Activated CD8-positive, alpha-beta memory T cell treated with anti-CD3 and anti-CD28 coated beads, Interleukin-2, amount 50 U/mL, for 4 hours (primary cell): ENCODE data around the gene MEF2D.

ENCODE experiments used
- DNase-seq: peaks from one replicate; pipeline ENCODE4 v3.0.0-alpha.2; 2020

Gene MEF2D

GRCh38 chr1:156500543-156500792, at the start of gene MEF2D:
Gene MEF2D, minus strand, starts transcription at chr1:156500775. Its CDS starts 17,483 bp downstream, at chr1:156483292.
- DNase-seq: no peak

GRCh38 chr1:156550346-156550745, 49.8 kb upstream of the MEF2D start:
- no peak for DNase-seq

- no peak for DNase-seq
Observed at GRCh38 chr1:156549831-156550230, 49.3 kb upstream of the MEF2D start.

GRCh38 chr1:156549390-156549789, 48.8 kb upstream of the MEF2D start:
- no peak for DNase-seq

GRCh38 chr1:156547982-156548381, 47.4 kb upstream of the MEF2D start:
- no peak for DNase-seq

- DNase-seq: no peak
Observed at GRCh38 chr1:156547434-156547833, 46.9 kb upstream of the MEF2D start.

GRCh38 chr1:156546267-156546666, 45.7 kb upstream of the MEF2D start:
- no peak for DNase-seq

GRCh38 chr1:156544592-156545102, 44.1 kb upstream of the MEF2D start:
- no peak for DNase-seq

GRCh38 chr1:156543066-156543465, 42.5 kb upstream of the MEF2D start:
- no peak for DNase-seq

- DNase-seq: no peak
Observed at GRCh38 chr1:156540955-156541354, 40.4 kb upstream of the MEF2D start.

- DNase-seq: no peak
Observed at GRCh38 chr1:156539818-156540355, 39.3 kb upstream of the MEF2D start.

GRCh38 chr1:156538711-156539440, 38.3 kb upstream of the MEF2D start:
- no peak for DNase-seq

GRCh38 chr1:156537027-156537426, 36.5 kb upstream of the MEF2D start:
- no peak for DNase-seq

- no peak for DNase-seq
Observed at GRCh38 chr1:156534424-156535060, 34.0 kb upstream of the MEF2D start.

- no peak for DNase-seq
Observed at GRCh38 chr1:156533568-156534220, 33.1 kb upstream of the MEF2D start.

GRCh38 chr1:156532374-156532773, 31.8 kb upstream of the MEF2D start:
- DNase-seq: no peak

- no peak for DNase-seq
Observed at GRCh38 chr1:156530006-156530405, 29.4 kb upstream of the MEF2D start.

- no peak for DNase-seq
Observed at GRCh38 chr1:156528875-156529425, 28.4 kb upstream of the MEF2D start.

GRCh38 chr1:156528231-156528630, 27.7 kb upstream of the MEF2D start:
- DNase-seq: no peak

- no peak for DNase-seq
Observed at GRCh38 chr1:156527584-156527983, 27.0 kb upstream of the MEF2D start.

GRCh38 chr1:156525856-156526489, 25.4 kb upstream of the MEF2D start:
- no peak for DNase-seq

- DNase-seq: no peak
Observed at GRCh38 chr1:156525071-156525501, 24.5 kb upstream of the MEF2D start.

GRCh38 chr1:156524481-156524869, 23.9 kb upstream of the MEF2D start:
- no peak for DNase-seq
